WI38 (cell line): ENCODE data around the gene REN.

Experiments used
- H3K4me3 ChIP-seq: 2 replicates; pipeline ENCODE4 v1.5.1; 2011; ENCODE audit warnings: low read depth, mild to moderate bottlenecking, control low read depth, low read length
- CTCF ChIP-seq: IDR thresholded peaks from 2 replicates; pipeline ENCODE4 v1.5.1; 2012; ENCODE audit warnings: low read depth, mild to moderate bottlenecking, control low read depth, low read length

Gene REN

GRCh38 chr1:204177133-204177532 lies 11.0 kb upstream of the REN start:
- H3K4me3 ChIP-seq = no peak overlapping the region
- TF ChIP-seq CTCF = no peak

GRCh38 chr1:204176049-204176448 lies 9.9 kb upstream of the REN start:
- TF ChIP-seq CTCF = no peak
- no peak overlapping the region for H3K4me3 ChIP-seq

GRCh38 chr1:204174958-204175357 lies 8.8 kb upstream of the REN start:
- no peak overlapping the region for H3K4me3 ChIP-seq
- no peak for TF ChIP-seq CTCF

GRCh38 chr1:204172404-204173029 lies 6.4 kb upstream of the REN start:
- TF ChIP-seq CTCF = no peak
- H3K4me3 ChIP-seq = no peak overlapping the region

GRCh38 chr1:204171751-204172178 lies 5.6 kb upstream of the REN start:
- TF ChIP-seq CTCF = no peak
- no peak overlapping the region for H3K4me3 ChIP-seq

GRCh38 chr1:204170494-204171155 lies 4.5 kb upstream of the REN start:
- H3K4me3 ChIP-seq = no peak overlapping the region
- TF ChIP-seq CTCF = no peak

- H3K4me3 ChIP-seq = no peak overlapping the region
Observed at GRCh38 chr1:204169858-204170257, 3.7 kb upstream of the REN start.

More at GRCh38 chr1:204169858-204170257, 3.7 kb upstream of the REN start:
- TF ChIP-seq CTCF = no peak
